ENCODE data around the gene INPP5J. TPM values are rescaled to one million over a fixed set of nuclear protein-coding genes. Genes with fewer than 3 reads are reported as not detected.
"Not testable (repeated sequence)": the region's sequence is repeated elsewhere in the genome, so short reads cannot be mapped to it uniquely, and the experiment has no call there.

The INPP5J gene
- total RNA-seq, 1 experiment from 2014 or later = 0.33 TPM

DNA sequence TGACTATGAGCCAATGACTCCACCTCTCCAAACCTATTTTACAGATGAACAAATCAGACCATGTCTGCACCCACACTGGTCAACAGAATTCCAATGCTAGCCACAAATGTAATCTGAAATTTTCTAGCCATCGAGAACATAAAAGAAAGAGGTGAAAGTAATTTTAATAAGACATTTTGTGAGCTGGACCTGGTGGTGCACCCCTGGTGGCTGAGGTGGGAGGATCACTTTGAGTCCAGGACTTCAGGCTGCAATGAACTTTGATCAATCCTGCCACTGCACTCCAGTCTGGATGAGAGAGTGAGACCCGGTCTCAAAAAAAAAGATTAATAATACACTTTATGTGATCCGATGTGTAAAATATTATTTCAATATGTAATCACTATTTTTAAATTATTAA, 27.8 kb downstream of the INPP5J start:
- no peak for DNase-seq (ENCODE audit: low spot score)

- DNase-seq (ENCODE audit: low spot score) = no peak
Observed at GRCh38 chr22:31151872-31152271, 29.1 kb downstream of the INPP5J start.

- no peak for DNase-seq (ENCODE audit: low spot score)
Observed at GRCh38 chr22:31153357-31153756, 30.6 kb downstream of the INPP5J start.

DNA sequence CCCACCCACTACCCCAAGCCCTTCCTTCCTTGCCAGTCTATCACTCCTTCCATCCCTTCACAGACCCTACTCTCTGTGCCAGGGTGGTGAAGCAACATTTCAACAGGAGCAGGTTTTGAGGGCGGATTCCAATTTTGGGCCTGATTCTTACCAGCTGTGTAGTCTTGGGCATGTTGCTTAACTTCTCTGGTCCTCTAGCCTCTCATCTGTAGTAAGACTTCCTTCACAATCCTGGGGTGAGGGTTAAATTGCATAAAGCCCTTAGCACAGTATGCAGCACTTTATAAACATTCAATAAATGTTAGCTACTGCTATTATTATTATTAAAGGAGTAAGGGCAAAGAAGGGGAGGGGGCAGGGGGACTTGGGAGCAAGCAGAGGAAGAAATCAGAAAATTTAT, 32.2 kb downstream of the INPP5J start:
- no peak for DNase-seq (ENCODE audit: low spot score)

- no peak for DNase-seq (ENCODE audit: low spot score)
Observed at GRCh38 chr22:31155422-31155821, 32.7 kb downstream of the INPP5J start.

DNA sequence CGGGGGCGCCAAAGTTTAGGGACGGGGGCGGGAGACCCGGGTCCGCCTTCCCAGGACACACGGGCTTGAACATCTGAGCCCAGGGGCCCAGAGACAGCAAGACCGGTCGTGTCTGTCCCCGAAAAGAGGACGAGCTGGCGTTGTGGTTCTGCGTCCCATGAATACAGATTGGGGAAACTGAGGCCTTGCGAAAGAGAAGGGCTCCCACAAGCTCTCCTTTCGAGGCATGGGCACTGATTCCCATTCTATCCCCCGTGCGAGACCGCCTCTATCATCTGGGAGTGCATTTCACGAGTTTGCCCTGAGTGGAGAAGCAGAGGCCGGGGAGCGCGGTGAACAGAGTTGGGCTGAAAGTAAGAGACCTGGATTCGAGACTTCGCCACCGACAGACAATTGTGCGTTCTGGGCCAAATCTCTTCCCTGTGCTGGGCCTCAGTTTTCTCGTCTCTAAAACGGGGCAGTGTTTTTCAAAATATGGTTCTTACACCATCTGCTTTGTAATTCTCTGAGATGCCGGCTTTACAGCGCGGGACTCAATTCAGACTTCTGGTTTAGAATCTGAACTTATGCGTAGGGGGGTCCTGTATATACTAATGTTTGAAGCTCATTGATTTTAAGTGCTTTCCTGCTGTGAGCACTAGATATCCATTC, 37.7 kb downstream of the INPP5J start:
- DNase-seq (ENCODE audit: low spot score) = no peak

GRCh38 chr22:31161386-31161785, 38.6 kb downstream of the INPP5J start:
- DNase-seq (ENCODE audit: low spot score) = no peak

DNA sequence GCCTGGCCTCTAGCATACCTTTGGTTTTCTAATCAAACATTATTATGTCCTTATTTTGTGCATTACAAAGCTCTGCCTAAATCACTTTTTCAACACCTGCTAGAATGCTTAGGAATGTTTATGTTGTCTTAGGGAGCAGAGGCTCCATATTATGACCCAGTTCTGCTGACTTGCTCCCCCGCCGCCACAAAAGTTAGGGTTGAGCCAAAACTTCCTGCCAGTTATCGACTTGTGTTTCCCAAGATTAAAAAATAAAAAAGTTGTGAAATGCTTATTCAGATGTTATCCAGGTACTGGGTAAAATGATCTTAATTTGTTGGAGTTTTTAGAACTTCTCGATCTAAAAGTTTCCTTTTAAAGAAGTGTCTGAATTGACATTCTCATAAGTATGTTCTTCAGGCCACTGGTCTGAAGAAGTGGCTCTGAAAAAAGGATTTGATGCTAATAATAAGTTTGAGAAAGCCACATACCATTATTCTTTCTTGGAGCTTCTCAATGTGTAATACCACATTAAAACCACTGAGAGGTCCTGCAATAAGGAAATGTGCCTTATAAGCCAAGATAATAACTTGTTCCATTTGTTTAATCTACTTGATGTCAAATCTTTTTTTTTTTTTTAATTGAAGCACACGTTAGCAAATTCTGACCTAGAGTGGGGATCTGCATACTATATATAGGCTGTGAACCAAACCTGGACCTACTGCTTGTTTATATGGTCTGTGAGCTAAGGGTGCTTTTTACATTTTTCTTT, 39.4 kb downstream of the INPP5J start:
- DNase-seq (ENCODE audit: low spot score) = no peak

DNA sequence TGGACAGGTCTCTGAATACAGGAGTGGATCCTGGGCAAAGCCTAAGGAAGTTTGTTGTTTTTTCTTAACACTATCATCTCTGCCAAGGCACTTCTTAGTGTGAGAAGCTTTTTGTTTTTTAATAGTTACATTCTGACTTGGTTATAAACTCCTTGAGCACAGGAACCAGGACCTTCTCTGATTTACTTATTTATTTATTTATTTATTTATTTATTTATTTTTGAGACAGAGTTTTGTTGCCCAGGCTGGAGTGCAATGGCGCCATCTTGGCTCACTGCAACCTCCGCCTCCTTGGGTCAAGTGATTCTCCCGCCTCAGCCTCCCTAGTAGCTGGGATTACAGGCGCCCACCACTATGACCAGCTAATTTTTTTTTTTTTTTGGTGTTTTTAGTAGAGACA, 48.2 kb downstream of the INPP5J start:
- no peak for DNase-seq (ENCODE audit: low spot score)

- not testable (repeated sequence) for DNase-seq (ENCODE audit: low spot score)
Observed at GRCh38 chr22:31171734-31172133, 49.0 kb downstream of the INPP5J start.

DNA sequence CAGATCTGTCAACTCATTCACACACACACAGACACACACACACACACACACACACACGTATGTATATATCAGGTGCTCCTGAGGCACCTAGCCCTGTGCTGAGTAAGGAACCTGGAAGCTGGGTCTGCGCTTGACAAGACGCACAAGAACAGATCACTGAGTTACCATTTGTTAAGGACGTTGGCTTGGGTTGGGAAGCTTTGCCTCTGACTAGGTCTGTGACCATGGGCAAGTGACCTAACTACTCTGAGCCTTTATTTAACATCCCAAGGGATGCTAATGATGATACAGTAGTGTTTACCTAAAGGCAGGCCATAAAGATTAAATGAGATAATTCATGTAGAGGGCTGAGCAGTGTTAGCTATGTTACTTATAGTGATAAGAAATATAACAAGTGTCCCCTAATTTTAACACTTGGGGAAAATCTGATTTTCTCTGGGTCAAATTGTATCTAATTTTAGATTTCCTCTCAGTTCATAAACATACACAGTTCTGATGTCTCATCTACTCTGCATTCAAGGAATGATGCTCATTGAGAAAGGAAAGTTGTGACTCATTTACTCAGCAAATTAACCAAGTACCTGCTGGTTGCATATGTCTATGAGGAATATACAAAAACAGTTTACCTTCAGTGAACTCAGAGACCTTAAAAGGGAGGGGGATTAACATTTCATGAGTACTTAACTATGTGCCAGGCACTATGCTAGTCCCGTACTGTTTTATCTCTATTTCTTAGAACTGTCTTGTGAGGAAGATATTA, 50.8 kb downstream of the INPP5J start:
- peak; percentile 77 for DNase-seq (ENCODE audit: low spot score)

GRCh38 chr22:31176923-31177322, 54.2 kb downstream of the INPP5J start:
- DNase-seq (ENCODE audit: low spot score) = no peak

DNA sequence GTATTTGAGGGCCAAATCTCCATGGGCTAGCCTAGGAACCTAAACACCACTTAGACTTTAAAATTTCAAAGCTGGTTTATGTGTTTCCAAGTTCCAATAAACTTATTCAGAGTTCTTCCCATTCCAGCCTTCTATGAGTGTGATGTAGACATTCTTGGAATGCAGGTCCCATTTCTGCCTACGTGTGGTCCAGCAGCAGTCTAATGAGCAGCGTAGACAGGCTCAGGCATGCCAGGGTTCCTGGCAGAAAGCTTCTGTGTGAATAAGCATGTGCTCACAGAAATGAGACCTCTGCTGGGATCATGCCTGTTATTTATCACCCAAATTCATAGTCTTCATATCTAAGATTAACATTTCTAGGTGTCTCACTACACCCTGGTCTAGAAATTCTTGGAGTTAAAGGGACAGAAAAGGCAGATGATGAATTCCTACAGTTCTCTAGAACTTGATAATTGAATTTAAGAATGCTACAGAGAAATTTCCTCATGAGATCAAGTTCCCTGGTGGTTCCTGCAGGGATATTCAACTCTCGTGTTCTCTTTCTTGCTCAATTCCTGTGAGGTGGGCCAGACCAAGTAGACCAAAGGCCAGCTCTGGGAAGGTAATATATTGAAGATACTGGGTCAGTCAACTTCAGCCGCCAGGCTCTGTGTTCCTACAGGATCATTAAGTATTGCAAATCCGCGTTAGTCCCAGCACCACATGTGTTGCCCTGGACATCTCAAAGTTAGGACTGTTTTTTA, 54.8 kb downstream of the INPP5J start:
- DNase-seq (ENCODE audit: low spot score) = peak; percentile 54

- DNase-seq (ENCODE audit: low spot score) = no peak
Observed at GRCh38 chr22:31178859-31179258, 56.1 kb downstream of the INPP5J start.

GRCh38 chr22:31179345-31179744, 56.6 kb downstream of the INPP5J start:
- DNase-seq (ENCODE audit: low spot score) = peak; percentile 43

GRCh38 chr22:31184015-31184414, 61.2 kb downstream of the INPP5J start:
- no peak for DNase-seq (ENCODE audit: low spot score)

Other genes with a start within 250 kb of the INPP5J start
- gene MORC2, start 154.2 kb upstream of the INPP5J start, total RNA-seq (2014; rRNA removed; shearing (Covaris generic)) = 11.8 and 12.1 TPM in 2 replicates
- 42.4 and 44.8 TPM in 2 replicates for gene TUG1, start 153.7 kb upstream of the INPP5J start, total RNA-seq (2014; rRNA removed; shearing (Covaris generic))
- 55.8 and 61.1 TPM in 2 replicates for gene SMTN, start 41.6 kb upstream of the INPP5J start, total RNA-seq (2014; rRNA removed; shearing (Covaris generic))
- gene SELENOM, start 15.4 kb upstream of the INPP5J start, total RNA-seq (2014; rRNA removed; shearing (Covaris generic)) = 128 and 162 TPM in 2 replicates
- not detected in 2 replicates for gene PLA2G3, start 17.5 kb downstream of the INPP5J start, total RNA-seq (2014; rRNA removed; shearing (Covaris generic))
- gene RNF185, start 37.2 kb downstream of the INPP5J start, total RNA-seq (2014; rRNA removed; shearing (Covaris generic)) = 14.3 and 15.5 TPM in 2 replicates
- gene LIMK2, start 89.3 kb downstream of the INPP5J start, total RNA-seq (2014; rRNA removed; shearing (Covaris generic)) = 23.5 and 25.2 TPM in 2 replicates
- gene PIK3IP1, start 169.5 kb downstream of the INPP5J start, total RNA-seq (2014; rRNA removed; shearing (Covaris generic)) = 2.7 and 6.8 TPM in 2 replicates
- gene PATZ1, start 223.4 kb downstream of the INPP5J start, total RNA-seq (2014; rRNA removed; shearing (Covaris generic)) = 1.1 and 3.0 TPM in 2 replicates